SK-N-DZ (cell line): ENCODE results near the gene IZUMO1R. TPM values are rescaled to one million over a fixed set of nuclear protein-coding genes. Genes with fewer than 3 reads are reported as not detected.
A peak's percentile ranks its signal among the peaks of the same experiment; 100 is the strongest.
"Not testable (repeated sequence)": the region's sequence is repeated elsewhere in the genome, so short reads cannot be mapped to it uniquely, and the experiment has no call there.

Experiments
- DNase-seq: peaks from one replicate; pipeline ENCODE4 v3.0.0-alpha.2; 2015; ENCODE audit warnings: low spot score
- polyA plus RNA-seq, 2 experiments: library from polyadenylated mRNA; depleted of rRNA; stranded (reverse); fragments of >200 nt; gene quantifications; 2 replicates each; pipeline ENCODE4 v1.2.3, GENCODE V29; 2014

Gene IZUMO1R
- not detected in 2 replicates for polyA plus RNA-seq (2014; cell fraction: cytosol; rRNA removed)
- polyA plus RNA-seq (2014; cell fraction: nucleus; rRNA removed), result not detected in 2 replicates

DNA sequence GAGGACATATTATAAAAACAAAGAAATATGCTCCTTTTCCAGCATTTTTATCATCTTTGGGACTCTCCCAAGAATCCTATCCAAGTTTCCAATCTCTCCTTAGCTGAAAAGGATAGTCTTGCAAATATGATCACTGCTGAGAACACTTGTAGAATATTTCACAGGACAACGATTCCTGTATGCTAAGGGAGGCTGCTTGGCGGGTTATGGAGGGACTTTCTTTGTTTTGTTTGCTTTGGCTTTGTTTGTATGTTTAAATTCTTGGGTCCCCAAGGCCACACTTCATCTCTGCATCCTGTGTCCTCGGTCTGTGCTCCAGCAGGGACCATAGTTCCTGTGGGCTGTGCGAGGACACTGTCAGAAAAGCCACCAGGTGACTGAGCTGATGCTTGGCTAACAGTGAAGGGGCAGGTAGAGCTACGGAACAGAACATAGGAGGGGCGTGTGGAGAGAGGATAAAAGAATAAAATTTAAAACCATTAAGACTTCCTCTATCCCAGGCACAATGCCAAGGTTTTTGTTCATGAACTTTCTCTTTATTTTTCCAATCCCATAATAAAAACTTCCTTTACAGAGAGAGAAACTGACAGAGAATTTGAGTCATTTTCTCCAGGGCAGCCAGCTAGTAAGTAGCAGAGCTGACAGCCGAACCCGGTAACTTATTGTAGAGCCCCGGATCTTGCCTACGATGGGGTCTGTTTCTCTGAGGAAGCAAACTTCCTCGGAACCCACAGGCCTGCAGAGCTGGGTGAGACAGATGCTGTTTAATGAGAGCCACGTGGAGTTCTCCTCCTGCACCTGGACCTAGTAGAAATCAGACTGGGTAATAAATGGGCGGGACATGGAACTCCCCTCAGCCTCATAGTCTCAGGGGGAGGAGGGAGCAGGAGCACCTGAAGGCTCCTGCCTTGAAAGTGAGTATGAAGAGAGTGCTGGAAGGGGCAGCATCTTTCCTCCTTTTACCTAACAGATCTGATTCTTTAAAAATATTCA lies at the start of gene IZUMO1R:
Gene IZUMO1R (plus strand): TSS at position 615 of the 993 bp plus-strand sequence. CDS start 1,057 bp downstream, outside the sequence.
- DNase-seq, result peak; percentile 57

DNA sequence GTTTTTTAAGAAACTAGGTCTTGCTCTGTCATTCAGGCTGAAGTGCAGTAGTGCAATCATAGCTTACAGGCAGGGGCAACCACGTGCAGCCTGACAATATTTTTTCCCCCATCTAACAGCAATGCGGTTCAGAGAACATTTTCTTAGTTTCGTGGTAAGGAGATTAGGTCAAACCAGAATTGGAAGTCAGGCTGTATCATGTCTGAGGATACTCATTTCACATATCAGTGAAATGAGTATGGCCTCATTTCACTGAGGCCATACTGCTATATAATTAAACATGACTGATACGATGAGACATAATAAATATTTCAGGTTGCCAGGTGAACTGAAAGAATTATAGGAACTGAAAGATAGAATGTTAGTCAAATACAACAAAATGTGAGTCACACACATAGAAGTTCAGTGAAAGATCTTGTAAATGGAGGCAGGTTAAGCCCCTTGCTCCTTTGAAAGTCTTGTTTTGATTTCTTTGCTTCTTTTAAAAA lies 32.5 kb upstream of the IZUMO1R start:
- no peak for DNase-seq

DNA sequence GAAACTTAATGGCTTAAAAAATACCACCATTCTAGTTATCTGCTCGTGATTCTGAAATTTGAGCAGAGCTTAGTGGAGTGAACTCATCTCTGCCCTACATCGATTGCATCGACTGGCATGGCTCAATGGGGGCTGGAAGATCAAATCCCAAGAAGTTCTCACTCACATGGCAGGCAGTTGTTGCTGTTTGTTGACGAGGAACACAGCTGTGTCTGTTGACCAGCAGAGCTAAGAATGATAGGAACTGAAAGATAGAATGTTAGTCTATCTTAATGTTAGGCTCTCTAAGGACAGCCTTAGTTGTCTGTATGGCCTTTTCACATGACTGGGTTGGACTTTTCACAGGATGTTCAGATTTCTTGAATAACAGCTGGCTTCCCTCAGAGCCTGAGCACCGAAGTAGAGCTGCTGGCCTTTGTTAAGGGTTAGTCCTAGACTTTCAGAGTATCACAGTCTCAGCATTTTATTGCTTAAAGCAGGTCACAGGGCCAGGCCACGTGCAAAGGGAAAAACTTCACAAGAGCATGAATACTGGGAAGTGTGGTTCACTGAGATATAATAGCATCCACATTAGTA lies 31.6 kb upstream of the IZUMO1R start:
- DNase-seq, result no peak

DNA sequence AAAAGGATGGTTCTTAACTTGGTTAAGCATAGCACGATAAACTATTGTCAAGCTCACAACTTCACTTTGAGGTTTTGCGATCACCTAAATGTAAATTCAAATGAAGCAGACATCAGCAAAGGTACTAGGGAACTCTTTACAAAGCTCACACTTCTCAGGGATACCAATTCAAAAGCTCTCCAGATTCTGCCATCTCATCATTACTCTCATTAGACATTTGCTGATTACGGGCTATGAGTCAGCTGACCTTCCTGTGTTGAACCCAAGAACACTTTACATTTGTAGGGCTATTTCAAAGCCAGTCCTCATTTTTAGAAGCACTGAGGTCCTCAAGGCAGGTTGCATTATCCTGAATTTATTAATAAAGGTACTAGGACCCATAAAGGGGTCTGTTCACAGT lies 28.4 kb upstream of the IZUMO1R start:
- DNase-seq, result no peak

DNA sequence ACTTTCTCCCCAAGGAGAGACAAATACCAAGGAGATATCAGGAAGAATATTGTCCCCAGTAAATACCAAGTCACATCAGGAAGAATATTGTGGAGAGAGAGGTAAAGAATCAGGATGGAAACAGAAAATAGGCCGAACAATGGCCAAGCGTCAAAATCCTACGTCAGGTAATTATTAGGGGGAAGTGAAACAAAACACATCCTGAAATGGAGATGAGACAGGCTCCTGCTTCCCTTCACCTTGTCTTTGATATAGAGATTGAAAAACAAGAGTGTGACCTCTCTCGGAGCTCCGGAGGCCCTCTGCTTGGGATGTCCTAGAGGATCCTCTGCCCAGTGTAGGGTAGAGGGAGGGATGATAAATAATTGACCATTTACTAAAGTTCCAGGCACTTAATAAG lies 27.4 kb upstream of the IZUMO1R start:
- no peak for DNase-seq

DNA sequence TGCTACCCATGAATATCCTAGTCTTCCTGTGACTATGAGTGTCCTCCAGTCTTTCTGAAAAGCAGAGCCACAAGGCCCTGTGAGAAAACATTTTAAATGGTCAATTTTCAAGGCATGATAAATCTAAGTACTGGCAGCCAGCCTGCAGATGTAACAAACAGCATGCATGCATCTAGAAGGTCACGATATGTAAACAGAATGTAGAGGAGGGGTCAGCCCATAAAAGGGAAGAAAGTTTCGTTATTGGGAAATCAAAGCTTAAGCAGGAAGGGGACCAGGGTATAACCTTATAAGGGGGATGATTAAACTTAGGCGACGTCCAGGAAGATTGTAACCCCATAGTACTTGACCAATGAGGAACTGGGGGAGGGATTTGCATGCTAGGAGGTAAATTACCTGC lies 26.2 kb upstream of the IZUMO1R start:
- DNase-seq, result not testable (repeated sequence)

DNA sequence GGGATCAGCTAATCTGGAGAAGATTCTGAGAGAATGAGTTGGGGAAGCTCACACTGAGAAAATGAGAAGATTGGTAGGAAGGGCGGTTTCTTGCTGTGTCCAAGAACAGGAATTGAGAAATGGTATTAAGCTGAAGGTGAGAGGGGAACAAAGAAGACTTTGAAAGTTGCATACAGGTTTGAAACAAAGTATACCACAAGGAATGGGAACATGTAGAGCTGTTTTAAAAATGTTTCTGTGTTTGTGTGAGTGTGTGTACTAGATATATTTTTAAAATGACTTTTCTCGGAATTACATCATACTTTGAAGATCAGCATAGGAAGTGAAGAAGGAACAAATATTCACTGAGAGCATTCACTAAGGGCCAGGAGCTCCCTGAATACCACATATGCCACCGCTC lies 24.4 kb upstream of the IZUMO1R start:
- no peak for DNase-seq

DNA sequence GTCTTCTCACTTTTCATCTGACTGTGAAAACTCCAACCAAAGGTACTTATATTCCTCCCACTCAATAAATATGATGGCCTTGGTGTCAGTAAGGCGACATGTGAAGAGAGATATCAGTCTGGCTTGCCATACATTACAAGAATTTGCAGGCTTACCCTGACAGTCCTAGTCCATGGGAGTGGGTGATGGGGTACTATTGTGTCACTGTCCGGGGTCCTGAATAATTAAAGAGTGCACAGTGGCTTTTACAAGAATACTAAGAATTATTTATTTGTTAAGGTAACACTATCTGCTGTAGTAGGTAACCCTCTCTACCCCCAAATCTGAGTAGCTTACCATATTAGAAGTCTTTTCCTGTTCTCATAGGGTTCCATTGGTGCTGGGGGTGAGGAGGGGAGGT lies 23.1 kb upstream of the IZUMO1R start:
- no peak for DNase-seq

DNA sequence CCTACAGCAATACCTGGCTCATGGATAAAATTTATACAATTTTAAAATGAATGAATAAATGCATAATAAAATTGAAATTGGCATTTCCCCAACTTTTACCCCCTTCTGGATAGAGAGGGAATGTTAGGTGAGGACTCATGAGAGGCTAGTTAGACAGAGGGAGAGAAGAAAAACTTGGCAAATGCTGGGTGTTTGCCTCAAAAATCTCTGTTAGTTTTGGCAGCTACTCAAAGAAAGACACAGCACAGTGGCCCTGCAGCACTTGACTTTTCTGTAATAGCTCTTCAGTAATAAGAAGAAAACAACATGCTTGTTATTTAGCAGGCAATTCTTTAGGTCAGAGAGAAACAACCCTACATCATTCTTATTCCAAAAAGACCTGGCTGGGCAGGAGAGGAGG lies 20.7 kb upstream of the IZUMO1R start:
- DNase-seq, result no peak

DNA sequence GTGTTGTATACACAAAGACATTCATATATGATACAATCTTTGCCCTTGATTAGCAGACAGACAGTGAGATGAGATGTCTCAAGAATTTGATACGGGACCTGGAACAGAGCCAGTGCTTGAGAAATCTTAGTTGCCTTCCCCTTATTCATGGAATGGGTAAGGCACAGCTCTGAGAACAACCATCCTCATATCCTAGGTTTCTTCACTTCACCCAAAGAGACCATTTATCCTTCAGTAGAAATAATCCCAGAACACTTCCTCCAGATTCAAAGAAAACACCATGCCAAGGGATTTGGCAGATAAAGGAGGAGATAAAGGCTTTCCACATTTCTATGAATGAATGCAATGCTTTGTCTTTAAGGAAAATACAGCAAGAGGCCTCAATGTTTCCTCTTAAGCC lies 8.8 kb upstream of the IZUMO1R start:
- DNase-seq, result no peak

DNA sequence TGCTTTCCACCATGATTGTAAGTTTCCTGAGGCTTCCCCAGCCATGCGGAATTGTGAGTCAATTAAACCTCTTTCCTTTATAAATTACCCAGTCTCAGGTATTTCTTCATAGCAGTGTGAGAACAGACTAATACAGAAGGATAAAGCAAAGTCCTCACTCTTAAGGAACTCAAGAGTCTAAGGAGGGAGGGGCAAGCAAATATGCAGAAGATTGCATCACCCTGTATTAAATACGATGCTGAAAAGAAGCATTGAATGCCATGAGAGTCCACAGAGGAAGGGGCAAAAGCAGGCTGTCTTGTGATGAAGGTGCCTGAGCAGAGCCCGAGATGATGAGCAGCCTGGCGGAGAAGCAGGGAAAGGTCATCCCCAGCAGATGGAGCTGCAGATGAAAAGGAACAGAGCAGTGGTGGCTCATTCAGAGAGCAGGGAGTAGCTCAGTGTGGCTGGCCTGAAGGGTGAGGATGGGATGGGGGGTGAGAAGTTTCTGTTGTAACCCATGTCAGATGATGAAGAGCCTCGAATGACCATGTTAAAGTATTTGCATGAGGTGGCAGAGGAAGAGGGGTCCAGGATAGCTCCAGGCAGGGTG lies 6.3 kb upstream of the IZUMO1R start:
- DNase-seq, result peak; percentile 39

DNA sequence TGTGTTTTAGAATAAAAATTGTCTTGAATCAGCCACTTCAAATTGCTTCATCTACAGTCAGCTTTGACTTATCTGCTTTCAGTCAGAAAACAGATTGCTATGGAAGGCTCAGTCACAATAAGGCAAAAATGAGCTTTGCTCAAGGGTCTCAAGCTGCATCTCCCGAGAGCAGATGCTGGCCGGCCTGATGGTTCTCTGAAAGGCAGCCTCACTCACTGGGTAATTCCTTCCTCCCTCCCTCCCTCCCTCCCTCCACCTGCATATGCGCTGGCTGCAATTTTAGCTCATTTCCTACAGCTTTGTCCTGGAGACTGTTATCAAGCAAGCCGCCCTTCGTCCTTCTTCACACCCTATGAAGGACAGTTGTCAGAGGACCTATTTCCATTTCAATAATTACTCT lies 1.6 kb upstream of the IZUMO1R start:
- peak; percentile 65 for DNase-seq

DNA sequence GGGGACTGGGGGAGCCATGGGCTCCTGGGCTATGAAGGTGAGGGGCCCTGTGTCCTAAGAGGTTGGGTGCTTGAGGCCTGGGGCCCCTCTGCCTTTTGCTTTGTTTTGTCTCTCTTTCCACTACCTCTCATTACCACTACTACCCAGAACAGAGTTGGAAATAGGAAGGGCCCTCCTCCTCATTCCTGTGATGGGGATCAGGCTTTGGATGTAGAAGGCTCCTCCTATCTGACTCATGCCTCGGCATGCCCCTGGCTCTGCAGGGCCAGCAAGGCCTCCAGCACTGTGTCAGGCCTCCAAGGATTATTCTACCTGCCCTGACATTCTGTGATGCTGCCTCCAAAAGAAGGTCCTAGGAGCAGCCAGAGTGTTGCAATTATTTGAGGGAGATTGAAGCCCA lies 766 bp downstream of the IZUMO1R start:
- DNase-seq, result no peak

DNA sequence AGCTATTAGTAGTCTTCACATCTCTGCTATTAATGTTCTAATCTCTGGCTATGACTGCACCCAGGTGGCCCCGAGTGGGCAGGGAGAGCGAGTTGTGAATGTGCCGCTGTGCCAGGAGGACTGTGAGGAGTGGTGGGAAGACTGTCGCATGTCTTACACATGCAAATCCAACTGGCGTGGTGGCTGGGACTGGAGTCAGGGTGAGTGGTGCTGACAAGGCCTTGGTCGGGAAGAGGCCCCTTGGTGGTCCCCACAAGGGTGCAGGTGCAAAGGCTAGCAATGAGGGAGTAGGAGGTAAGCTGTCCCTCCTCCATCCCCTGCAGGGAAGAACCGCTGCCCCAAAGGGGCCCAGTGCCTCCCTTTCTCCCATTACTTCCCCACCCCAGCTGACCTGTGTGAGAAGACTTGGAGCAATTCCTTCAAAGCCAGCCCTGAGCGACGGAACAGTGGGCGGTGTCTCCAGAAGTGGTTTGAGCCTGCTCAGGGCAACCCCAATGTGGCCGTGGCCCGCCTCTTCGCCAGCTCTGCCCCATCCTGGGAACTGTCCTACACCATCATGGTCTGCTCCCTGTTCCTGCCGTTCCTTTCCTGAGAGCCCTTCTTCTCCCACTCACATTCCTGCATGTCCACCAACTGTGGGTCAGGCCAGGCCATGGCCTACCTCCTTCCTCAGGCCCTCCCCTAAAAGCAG lies 2.9 kb downstream of the IZUMO1R start:
- no peak for DNase-seq

DNA sequence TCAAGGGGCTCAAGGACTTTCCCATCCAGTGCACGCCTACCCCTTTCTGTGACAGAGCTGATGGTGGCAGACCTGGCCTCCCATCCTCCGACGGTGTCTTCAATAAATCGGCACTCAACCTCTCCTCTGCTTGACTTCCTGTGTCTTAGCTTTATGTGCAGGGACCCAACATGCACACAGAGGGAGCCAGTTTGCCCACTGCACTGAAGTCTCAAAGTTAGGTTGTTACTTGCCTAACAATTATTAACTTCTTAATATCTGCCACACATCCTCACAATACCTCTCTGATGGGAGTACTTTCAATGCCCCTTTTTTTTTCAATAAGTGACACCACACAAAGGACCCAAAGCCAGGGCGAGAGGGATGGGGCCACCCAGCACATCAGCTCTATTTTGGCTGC lies 3.6 kb downstream of the IZUMO1R start:
- DNase-seq, result no peak

DNA sequence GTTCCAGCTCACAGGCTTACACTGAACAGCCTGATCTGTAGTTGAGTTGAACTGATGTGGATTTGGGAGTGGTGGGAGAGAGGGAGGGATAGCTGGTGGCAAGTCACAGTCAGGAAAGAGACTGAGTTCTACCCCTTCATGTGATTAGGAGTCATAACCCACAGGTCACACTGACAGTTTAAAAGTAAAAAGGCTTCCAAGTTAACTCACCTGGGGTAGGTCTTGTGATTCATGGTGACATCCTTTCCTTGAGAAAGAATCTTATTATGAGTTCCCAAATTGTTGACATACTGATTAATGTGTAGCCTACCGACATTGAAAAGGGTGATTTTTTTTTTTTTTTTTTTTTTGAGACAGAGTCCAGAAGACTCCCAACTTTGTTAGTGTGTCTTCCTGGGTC lies 5.4 kb downstream of the IZUMO1R start:
- no peak for DNase-seq

DNA sequence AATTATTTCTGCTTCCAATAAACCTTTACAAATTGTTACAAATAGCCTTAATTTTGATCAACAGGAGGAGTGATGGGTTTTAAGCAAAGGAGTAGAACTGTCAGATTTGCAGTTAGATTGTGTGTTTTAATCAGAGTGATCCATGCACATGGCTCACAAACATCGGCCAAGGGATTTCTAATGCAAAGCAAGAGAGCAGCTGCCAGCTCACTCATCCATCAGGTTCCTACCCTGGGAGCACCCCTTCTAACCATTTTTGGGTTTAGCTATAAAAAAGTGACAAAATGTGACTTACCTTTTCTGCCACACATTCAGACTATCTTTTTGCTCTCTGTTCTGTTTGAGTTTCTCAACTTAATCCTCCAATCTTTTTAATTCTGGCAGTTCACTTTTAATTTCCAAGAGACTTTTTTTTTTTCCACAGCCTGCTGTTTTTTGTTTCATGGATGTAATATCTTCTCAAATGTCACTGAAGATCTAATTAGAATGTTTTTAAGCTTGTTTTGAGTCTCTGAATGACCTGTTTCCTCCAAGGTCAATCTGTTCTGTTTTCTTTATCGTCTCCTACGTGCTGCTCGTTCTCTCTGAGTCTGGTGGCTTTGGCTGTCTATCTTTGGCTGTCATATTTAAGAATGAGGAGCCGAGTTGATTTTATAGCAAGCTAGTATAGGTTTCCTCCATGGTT lies 6.0 kb downstream of the IZUMO1R start:
- peak; percentile 98 for DNase-seq

DNA sequence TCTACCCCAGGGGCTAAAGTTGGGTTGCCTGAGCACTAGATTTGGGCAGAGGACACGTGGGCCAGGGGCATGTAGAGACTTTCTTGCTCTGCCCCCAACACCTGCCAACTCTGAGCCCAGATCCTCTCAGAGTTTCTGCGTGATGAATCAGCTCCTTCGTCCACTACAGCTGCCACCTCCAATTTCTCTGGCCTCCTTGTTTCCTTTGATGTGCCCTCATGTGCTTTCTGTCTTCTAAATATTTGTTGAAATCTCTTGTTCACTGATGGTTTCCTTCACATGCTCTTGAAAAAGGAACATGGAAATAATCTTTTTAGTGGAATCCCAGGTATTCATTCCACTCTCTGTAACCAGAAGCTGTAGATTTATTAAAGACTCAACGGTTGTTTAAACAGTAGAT lies 8.0 kb downstream of the IZUMO1R start:
- no peak for DNase-seq

DNA sequence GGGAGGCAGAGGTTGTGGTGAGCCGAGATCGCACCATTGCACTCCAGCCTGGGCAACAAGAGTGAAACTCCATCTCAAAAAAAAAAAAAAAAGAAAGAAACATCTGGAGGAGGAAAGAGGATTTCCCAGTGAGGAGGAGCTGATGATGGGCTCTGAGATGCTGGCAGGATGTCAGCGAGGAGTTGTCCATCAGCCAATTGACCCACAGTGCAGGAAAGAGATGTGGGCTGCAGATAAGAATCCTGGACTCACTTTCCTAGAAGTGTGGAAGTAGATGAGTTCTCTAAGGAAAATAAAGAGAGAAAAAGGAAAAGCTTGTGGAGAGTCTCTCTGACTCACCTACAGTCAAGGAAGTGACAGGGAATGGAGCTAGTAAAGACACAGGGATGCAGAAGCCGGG lies 9.7 kb downstream of the IZUMO1R start:
- DNase-seq, result no peak

DNA sequence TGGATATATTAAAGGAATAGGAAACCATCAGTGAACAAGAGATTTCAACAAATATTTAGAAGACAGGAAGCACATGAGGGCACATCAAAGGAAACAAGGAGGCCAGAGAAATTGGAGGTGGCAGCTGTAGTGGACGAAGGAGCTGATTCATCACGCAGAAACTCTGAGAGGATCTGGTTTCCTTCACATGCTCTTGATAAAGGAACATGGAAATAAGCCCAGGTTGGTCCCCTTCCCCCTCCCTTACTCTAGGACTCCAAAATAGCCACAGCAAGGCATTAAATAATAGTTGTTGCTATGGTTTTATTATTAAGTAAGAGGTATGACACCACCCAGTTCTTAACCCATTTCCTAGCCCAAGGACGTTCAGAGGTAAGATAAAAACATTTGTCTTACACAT lies 11.3 kb downstream of the IZUMO1R start:
- DNase-seq, result peak; percentile 78

DNA sequence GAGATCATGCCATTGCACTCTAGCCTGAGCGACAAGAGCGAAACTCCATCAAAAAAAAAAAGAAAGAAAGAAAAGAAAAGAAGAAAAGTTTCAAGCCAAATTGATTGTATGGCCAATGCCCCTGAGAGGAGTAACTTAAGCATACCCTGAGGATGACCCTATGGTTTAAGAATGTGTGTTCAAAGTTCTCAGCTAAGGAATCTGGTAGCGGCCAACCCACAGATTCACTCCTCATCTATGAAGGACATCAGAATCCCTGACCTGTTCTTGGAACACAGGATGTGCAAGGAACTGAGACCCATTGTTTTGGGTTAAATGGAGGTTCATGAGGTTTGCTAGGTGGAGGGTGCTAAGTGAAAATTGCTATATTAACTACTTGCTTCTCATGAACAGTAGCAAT lies 18.1 kb downstream of the IZUMO1R start:
- DNase-seq, result no peak
